Right kidney (tissue), 1 donor: Measurements from ENCODE around the gene ATP2B2.

Source experiments
- DNase-seq: peaks from one replicate; pipeline ENCODE4 v3.0.0-alpha.2; 2016

ATP2B2 gene

GRCh38 chr3:10493202-10493589, 12.2 kb downstream of the ATP2B2 start:
- no peak for DNase-seq

- DNase-seq: no peak
These were observed 12.8 kb downstream of the ATP2B2 start for GRCh38 chr3:10492364-10493201.

GRCh38 chr3:10489746-10490483, 15.5 kb downstream of the ATP2B2 start:
- no peak for DNase-seq

- DNase-seq: no peak
These were observed 17.3 kb downstream of the ATP2B2 start for GRCh38 chr3:10487988-10488633.

GRCh38 chr3:10485806-10486205, 19.6 kb downstream of the ATP2B2 start:
- no peak for DNase-seq

- no peak for DNase-seq
These were observed 20.0 kb downstream of the ATP2B2 start for GRCh38 chr3:10485380-10485779.

- no peak for DNase-seq
These were observed 20.7 kb downstream of the ATP2B2 start for GRCh38 chr3:10484709-10485108.

GRCh38 chr3:10483686-10484345, 21.6 kb downstream of the ATP2B2 start:
- no peak for DNase-seq

- DNase-seq: no peak
These were observed 22.1 kb downstream of the ATP2B2 start for GRCh38 chr3:10483364-10483675.

- no peak for DNase-seq
These were observed 22.6 kb downstream of the ATP2B2 start for GRCh38 chr3:10482631-10483363.

- no peak for DNase-seq
These were observed 24.5 kb downstream of the ATP2B2 start for GRCh38 chr3:10480871-10481378.

GRCh38 chr3:10479311-10479710, 26.1 kb downstream of the ATP2B2 start:
- DNase-seq: no peak

GRCh38 chr3:10475983-10476382, 29.4 kb downstream of the ATP2B2 start:
- no peak for DNase-seq

GRCh38 chr3:10474847-10475246, 30.5 kb downstream of the ATP2B2 start:
- DNase-seq: no peak

GRCh38 chr3:10474275-10474646, 31.1 kb downstream of the ATP2B2 start:
- DNase-seq: no peak

- no peak for DNase-seq
These were observed 31.7 kb downstream of the ATP2B2 start for GRCh38 chr3:10473581-10474274.

- no peak for DNase-seq
These were observed 32.4 kb downstream of the ATP2B2 start for GRCh38 chr3:10472877-10473440.

- peak; percentile 62 for DNase-seq
These were observed 34.2 kb downstream of the ATP2B2 start for GRCh38 chr3:10471054-10471688.

- peak; percentile 35 for DNase-seq
These were observed 35.0 kb downstream of the ATP2B2 start for GRCh38 chr3:10470120-10471053.
